GM11168 (cell line): ENCODE results near the gene DSCAML1.
"Not testable (repeated sequence)": the region's sequence is repeated elsewhere in the genome, so short reads cannot be mapped to it uniquely, and the experiment has no call there.

Experiments used
- in situ Hi-C: fragments of 300-500 bp; cut with MboI; formaldehyde crosslinking; loops from one replicate; pipeline ENCODE4 v1.12.0; 2022; ENCODE audit warnings: low sequenced_read_pairs; ENCODE audit not compliant: unreplicated experiment

Gene DSCAML1

GRCh38 chr11:117414724-117415123, 382.3 kb downstream of the DSCAML1 start:
- in situ Hi-C loops, result loop anchor here (25.0 kb wide), 1 partner anchor 648 kb away; no protein-coding TSS in a partner anchor

- in situ Hi-C loops, result loop anchor here (25.0 kb wide), 1 partner anchor 649 kb away; no protein-coding TSS in a partner anchor
These were observed 383.4 kb downstream of the DSCAML1 start for GRCh38 chr11:117413616-117414015.

GRCh38 chr11:117412653-117413275, 384.3 kb downstream of the DSCAML1 start:
- in situ Hi-C loops, result loop anchor here (25.0 kb wide), 1 partner anchor 650 kb away; no protein-coding TSS in a partner anchor

- in situ Hi-C loops, result loop anchor here (25.0 kb wide), 1 partner anchor 650 kb away; no protein-coding TSS in a partner anchor
These were observed 384.8 kb downstream of the DSCAML1 start for GRCh38 chr11:117412176-117412575.

GRCh38 chr11:117411736-117412135, 385.3 kb downstream of the DSCAML1 start:
- in situ Hi-C loops, result loop anchor here (25.0 kb wide), 1 partner anchor 651 kb away; no protein-coding TSS in a partner anchor

- in situ Hi-C loops, result loop anchor here (25.0 kb wide), 1 partner anchor 651 kb away; no protein-coding TSS in a partner anchor
These were observed 385.9 kb downstream of the DSCAML1 start for GRCh38 chr11:117410861-117411710.

GRCh38 chr11:117410238-117410637, 386.8 kb downstream of the DSCAML1 start:
- in situ Hi-C loops, result loop anchor here (25.0 kb wide), 1 partner anchor 652 kb away; no protein-coding TSS in a partner anchor

GRCh38 chr11:117409511-117409910, 387.5 kb downstream of the DSCAML1 start:
- in situ Hi-C loops, result loop anchor here (25.0 kb wide), 1 partner anchor 653 kb away; no protein-coding TSS in a partner anchor

- in situ Hi-C loops, result loop anchor here (25.0 kb wide), 1 partner anchor 654 kb away; no protein-coding TSS in a partner anchor
These were observed 388.7 kb downstream of the DSCAML1 start for GRCh38 chr11:117408356-117408755.

GRCh38 chr11:117407016-117407415, 390.0 kb downstream of the DSCAML1 start:
- in situ Hi-C loops, result loop anchor here (25.0 kb wide), 1 partner anchor 655 kb away; no protein-coding TSS in a partner anchor

- in situ Hi-C loops, result loop anchor here (25.0 kb wide), 1 partner anchor 656 kb away; no protein-coding TSS in a partner anchor
These were observed 391.1 kb downstream of the DSCAML1 start for GRCh38 chr11:117405898-117406297.

- in situ Hi-C loops, result not testable (repeated sequence)
These were observed 397.7 kb downstream of the DSCAML1 start for GRCh38 chr11:117399100-117399840.

GRCh38 chr11:117398618-117399017, 398.4 kb downstream of the DSCAML1 start:
- in situ Hi-C loops, result not testable (repeated sequence)

GRCh38 chr11:117396970-117397369, 400.0 kb downstream of the DSCAML1 start:
- in situ Hi-C loops, result no loop called here

GRCh38 chr11:117395476-117395875, 401.5 kb downstream of the DSCAML1 start:
- in situ Hi-C loops, result no loop called here

GRCh38 chr11:117394221-117394925, 402.6 kb downstream of the DSCAML1 start:
- in situ Hi-C loops, result no loop called here

- in situ Hi-C loops, result no loop called here
These were observed 404.0 kb downstream of the DSCAML1 start for GRCh38 chr11:117392979-117393378.

- in situ Hi-C loops, result no loop called here
These were observed 404.9 kb downstream of the DSCAML1 start for GRCh38 chr11:117392001-117392690.

- in situ Hi-C loops, result no loop called here
These were observed 405.8 kb downstream of the DSCAML1 start for GRCh38 chr11:117391181-117391580.
